Eye (tissue), 1 donor: Measurements from ENCODE around the gene CSTF3.
"Not testable (repeated sequence)": the region's sequence is repeated elsewhere in the genome, so short reads cannot be mapped to it uniquely, and the experiment has no call there.

Source experiments
- DNase-seq: peaks from one replicate; pipeline ENCODE4 v3.0.0-alpha.2; 2015

Gene CSTF3

GRCh38 chr11:33160136-33160535 lies 1.1 kb downstream of the CSTF3 start:
- peak; percentile 71 for DNase-seq

- not testable (repeated sequence) for DNase-seq
These were observed 1.9 kb downstream of the CSTF3 start for GRCh38 chr11:33159378-33159867.

DNA sequence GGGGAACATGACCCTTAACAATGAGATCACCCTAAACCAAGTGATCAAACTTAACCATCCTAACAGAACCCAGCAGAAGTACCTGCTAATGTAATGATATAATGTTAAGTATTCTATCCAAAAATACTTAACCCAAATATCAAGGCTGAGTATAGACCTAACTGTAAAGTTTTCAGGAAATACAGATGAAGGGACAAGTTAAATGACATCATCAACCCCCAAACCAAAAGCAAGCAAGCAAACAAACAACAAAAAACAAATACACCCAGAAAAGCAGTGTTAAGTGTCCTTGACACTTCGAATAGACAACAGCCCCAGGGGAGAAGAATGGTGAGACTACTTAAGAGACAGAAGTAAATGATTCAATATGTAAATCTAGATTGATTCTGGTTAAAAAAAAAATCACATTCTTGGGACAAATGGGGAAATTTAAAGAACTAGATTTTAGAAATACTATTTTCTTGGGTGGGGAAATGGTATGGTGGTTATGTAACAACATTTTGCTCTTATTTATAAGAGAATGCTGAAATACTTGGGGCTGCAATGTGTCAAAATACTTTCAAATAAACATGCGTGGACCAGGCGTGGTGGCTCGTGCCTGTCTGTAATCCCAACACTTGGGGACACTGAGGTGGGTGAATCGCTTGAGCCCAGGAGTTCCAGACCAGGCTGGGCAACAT lies 2.5 kb downstream of the CSTF3 start:
- no peak for DNase-seq

GRCh38 chr11:33157103-33158027 lies 3.9 kb downstream of the CSTF3 start:
- DNase-seq = no peak

- DNase-seq = no peak
These were observed 9.9 kb downstream of the CSTF3 start for GRCh38 chr11:33151399-33151798.

DNA sequence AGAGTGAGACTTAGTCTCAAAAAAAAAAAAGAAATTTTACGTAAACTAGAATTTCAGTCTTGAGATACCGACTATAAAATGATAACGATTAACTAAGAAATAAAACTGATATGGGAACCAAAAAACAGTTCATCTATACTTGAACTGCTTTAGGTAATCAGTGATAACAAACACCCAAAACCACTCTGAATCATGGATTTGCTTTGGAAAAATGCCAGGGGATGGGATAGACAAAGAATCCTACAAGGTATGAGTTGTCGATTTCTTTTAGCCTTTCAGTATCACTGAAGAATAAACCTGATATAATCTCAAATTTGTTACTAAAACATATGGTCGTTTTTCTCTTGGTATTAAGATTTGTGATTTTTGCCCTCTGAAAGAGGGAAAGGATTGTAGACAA lies 13.7 kb downstream of the CSTF3 start:
- DNase-seq = no peak

DNA sequence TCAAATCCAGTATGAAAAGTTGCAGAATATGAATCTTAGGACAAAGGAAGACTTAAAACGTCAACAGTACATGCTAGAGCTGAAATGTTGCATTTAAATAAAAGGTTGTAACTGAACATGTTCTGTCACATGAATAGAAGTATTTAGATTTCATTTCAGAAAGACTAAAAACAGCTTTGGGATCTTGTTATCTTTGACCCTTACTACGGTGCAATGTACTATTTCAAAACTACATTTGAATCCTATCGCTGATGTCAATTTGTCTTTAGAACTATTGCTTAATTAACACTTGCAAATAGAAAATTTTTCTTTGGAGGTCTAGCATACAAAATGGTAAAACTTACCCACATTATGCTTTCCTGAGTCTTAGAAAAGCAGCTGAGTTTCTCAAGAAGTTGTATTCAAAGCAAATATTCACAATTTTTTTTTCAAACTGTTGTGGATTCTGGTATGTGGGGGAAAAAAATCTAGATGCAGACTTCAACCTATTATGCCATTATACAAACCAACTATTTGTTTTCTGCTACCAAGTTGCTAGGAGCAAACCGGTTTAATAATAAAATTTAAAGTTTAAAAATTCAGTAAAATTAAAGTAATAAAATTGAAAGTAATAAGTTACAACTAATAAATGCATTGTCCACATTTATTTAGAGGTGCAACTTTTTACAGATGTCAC lies 25.4 kb downstream of the CSTF3 start:
- no peak for DNase-seq

- DNase-seq = peak; percentile 26
These were observed 26.1 kb downstream of the CSTF3 start for GRCh38 chr11:33135216-33135615.

GRCh38 chr11:33134276-33134675 lies 27.0 kb downstream of the CSTF3 start:
- DNase-seq = no peak

DNA sequence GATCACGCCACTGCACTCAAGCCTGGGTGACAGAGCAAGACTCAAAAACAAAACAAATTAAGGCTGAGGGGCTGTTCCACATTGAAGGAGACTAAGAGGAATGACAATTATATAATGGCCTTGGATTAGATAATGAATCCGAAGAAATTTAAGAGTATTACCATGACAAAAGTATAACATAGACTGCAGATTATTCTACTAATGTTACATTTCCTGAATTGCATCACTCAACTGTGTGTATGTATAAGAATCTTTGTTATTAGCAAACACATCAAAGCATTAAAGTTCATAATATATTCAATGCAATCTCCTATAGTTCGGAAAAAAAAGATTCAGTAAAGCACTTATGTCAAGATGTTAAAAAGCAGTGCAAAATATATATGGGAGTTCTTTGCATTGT lies 27.5 kb downstream of the CSTF3 start:
- DNase-seq = no peak

GRCh38 chr11:33132510-33132909 lies 28.8 kb downstream of the CSTF3 start:
- DNase-seq = no peak

GRCh38 chr11:33128739-33129138 lies 32.5 kb downstream of the CSTF3 start:
- DNase-seq = no peak

DNA sequence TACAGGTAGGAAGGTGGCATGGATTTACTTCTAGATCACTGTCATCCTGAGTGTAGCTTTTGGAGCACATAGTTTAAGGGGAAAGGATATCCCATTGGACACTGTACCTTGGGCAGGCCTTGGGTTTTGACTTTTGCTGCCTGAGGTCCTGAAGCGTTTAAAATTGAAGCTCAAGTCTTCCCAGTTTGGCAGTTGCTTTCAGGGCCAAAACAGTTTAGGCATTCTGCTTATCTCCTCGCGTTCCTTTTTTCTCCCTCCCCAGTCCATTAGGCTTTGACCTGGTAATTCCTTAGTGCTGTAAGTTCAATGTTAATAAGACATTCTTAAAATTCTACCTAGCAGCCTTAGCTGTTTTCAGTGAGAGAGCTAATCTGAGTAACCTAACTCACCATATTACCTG lies 35.7 kb downstream of the CSTF3 start:
- DNase-seq = no peak

GRCh38 chr11:33125025-33125424 lies 36.3 kb downstream of the CSTF3 start:
- DNase-seq = no peak

DNA sequence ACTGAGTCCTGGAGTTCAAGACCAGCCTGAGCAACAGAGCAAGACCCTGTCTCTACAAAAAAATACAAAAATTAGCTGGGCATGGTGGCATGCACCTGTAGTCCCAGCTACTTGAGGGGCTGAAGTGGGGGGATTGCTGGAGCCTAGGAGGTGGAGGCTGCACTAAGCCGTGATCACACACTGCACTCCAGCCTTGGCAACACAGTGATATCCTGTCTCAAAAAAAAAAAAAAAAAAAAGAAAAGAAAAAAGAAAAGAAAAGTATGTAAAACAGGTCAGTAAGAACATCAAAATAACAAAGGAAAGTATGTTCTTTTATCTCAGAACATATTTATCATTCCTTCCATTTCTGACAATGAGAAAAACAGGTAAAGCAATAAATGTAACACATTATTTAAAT lies 38.6 kb downstream of the CSTF3 start:
- not testable (repeated sequence) for DNase-seq

DNA sequence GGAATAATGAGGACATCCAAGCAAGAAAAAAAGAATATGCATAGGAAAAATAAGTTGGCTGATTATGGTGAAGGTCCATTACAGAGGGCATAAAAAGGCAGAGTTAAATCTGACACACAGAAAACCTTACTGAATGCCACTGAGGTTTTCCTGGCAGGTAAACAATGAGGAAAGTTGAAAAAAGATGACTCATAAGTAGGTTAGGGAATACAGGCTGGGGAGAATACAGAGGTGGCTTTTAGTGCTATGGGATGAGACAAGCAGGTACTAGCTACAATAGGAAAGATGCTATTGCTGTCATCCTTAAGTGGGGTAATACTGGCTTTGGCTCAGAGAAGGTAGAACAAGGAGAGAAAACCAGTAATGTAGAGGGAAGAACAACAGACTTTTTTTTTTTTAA lies 44.7 kb downstream of the CSTF3 start:
- DNase-seq = no peak

DNA sequence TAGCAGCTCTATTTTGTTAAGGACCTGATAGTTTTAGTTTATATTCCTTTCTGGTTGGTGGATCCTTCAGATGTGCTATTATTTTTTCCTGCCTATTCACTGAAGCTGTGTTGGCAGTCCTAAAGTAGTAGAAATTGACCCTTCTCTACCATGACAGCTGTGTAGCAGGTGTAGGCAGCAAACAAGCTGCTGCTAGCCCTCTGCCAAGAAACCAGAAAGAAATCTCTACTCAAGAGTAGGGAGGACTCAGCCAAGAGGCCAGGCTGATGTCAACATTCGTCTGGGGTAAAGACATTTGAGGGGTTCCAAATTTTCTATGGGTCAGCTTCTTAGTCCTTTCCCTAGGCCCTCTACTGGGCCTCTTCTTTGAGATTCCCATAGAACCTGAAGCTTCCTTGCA lies 51.2 kb downstream of the CSTF3 start:
- peak; percentile 28 for DNase-seq

GRCh38 chr11:33109294-33109895 lies 51.9 kb downstream of the CSTF3 start:
- no peak for DNase-seq

GRCh38 chr11:33103836-33104235 lies 57.4 kb downstream of the CSTF3 start:
- DNase-seq = no peak

GRCh38 chr11:33094157-33094556 lies 67.1 kb downstream of the CSTF3 start:
- no peak for DNase-seq

- DNase-seq = no peak
These were observed 71.5 kb downstream of the CSTF3 start for GRCh38 chr11:33089776-33090175.

GRCh38 chr11:33086017-33086416 lies 75.3 kb downstream of the CSTF3 start:
- DNase-seq = no peak

- no peak for DNase-seq
These were observed 77.4 kb downstream of the CSTF3 start for GRCh38 chr11:33083918-33084317.
